Heart right ventricle (tissue), 16 donors: ENCODE results near the gene SNURF. TPM values are rescaled to one million over a fixed set of nuclear protein-coding genes. Genes with fewer than 3 reads are reported as not detected.
A peak's percentile ranks its signal among the peaks of the same experiment; 100 is the strongest.

Experiments
- ATAC-seq, 8 donors: fragments of 200-7000 bp; cut with Tn5 transposase; one replicate each; pipeline ENCODE4 v1.9.1; 2020; ENCODE audit warnings: mild to moderate bottlenecking in 8 of 8, moderate library complexity in 8 of 8, moderate number of reproducible peaks in 1 of 8
- DNase-seq, 2 donors: peaks; one replicate each; pipeline ENCODE4 v3.0.0-alpha.2; 2020
- H3K27ac ChIP-seq, 10 donors: fragments of 200-600 bp; sonication (generic) in 2 of 10; one replicate each; pipeline versions ENCODE4 v1.5.0 to v1.8.0; 2020 to 2022; ENCODE audit warnings: mild to moderate bottlenecking in 3 of 10
- H3K27me3 ChIP-seq, 7 donors: fragments of 200-600 bp; one replicate each; pipeline ENCODE4 v1.8.0; 2021 to 2022; ENCODE audit warnings: mild to moderate bottlenecking in 2 of 7
- H3K36me3 ChIP-seq, 9 donors: fragments of 200-600 bp; sonication (generic) in 1 of 9; one replicate each; pipeline versions ENCODE4 v1.5.0 to v1.8.0; 2020 to 2022; ENCODE audit warnings: mild to moderate bottlenecking in 2 of 9
- H3K4me1 ChIP-seq, 9 donors: fragments of 200-600 bp; sonication (generic) in 1 of 9; one replicate each; pipeline versions ENCODE4 v1.5.0 to v1.8.0; 2020 to 2022; ENCODE audit warnings: mild to moderate bottlenecking in 4 of 9
- H3K4me3 ChIP-seq, 10 donors: fragments of 200-600 bp; sonication (generic) in 2 of 10; one replicate each; pipeline versions ENCODE4 v1.5.0 to v1.8.0; 2020 to 2022; ENCODE audit warnings: mild to moderate bottlenecking in 7 of 10, moderate library complexity in 2 of 10
- H3K9me3 ChIP-seq, 11 donors: fragments of 200-600 bp in 10 of 11; sonication (generic) in 2 of 11; one replicate each; pipeline versions ENCODE4 v1.5.0 to v1.8.0; 2013 to 2022; ENCODE audit warnings: mild to moderate bottlenecking in 2 of 11, control low read depth in 1 of 11, moderate library complexity in 1 of 11
- CTCF ChIP-seq, 9 donors: fragments of 200-600 bp; sonication (generic) in 2 of 9; IDR thresholded peaks; one replicate each; pipeline versions ENCODE4 v1.5.0 to v1.8.0; 2021 to 2022; ENCODE audit warnings: antibody characterized with exemption in 9 of 9, mild to moderate bottlenecking in 5 of 9, moderate library complexity in 1 of 9
- WGBS, 2 donors: extraction: QIAGEN DNeasy Blood & Tissue Kit; methylation state at CpG; one replicate each; pipeline ENCODE4 v1.1.7; 2013; ENCODE audit warnings: inconsistent platforms in 1 of 2; 5-methylcytosine and 5-hydroxymethylcytosine counted together
- intact Hi-C, 10 donors: fragments of 100-400 bp; cut with DNase I; formaldehyde crosslinking; loops; one replicate each; pipeline versions ENCODE4 v1.11.1 to v1.14.2; 2022
- polyA plus RNA-seq, 2 donors: library from polyadenylated mRNA; stranded (reverse); fragments of 200-250 nt; gene quantifications; one replicate each; pipeline ENCODE4 v1.2.3, GENCODE V29; 2013
- total RNA-seq, 10 donors: library from RNA; stranded (reverse); fragmentation: NEBNext Ultra II Directional in 3 of 10; extraction: Animal tissue kit (Norgen Biotek cat#: 25700) in 3 of 10; gene quantifications; one replicate each; pipeline versions ENCODE4 v1.2.1 to v1.2.4, GENCODE V29; 2021 to 2023
- donor health status: Arrhythmogenic right ventricular cardiomyopathy.
- donor health status: ischemic (EF 13 %, LVEDD 7.1; RV severe dilation, severe dysfunction).
- donor health status: healthy with polysubstance abuse.
- donor health status: DM: no; HTN: yes; CAD: no.
- donor health status: DM: no; HTN: no; CAD: no.
- donor health status: ischemic (EF 25% LVEDD 6.9; RV normal size, moderate dysfunction).
- donor health status: ischemic (EF 25% LVEDD 5.7; RV mildly dilated, moderate dysfunction).
- donor health status: healthy.
- donor health status: DM: yes; HTN: yes; CAD: no.
- donor health status: Ischemic cardiomyopathy.
- donor health status: ischemic (EF 35%, LVEDD 5.7; RV mildly dilated, moderate dysfunction).
- donor health status: nonischemic (EF 11% LVEDD 7.7; RV severe dilation, severe dysfunction).
- donor health status: DM: yes; HTN: yes; CAD: no.
- donor health status: PGD.
- donor health status: ischemic (EF 29% LVEDD 5.4; RV normal size, mild dysfunction).
- donor health status: nonischemic (EF 23%, LVEDD 6.1; RV moderate dilation, normal function).

SNURF gene
- total and polyA plus RNA-seq, 12 donors = 11.7 to 76.6 (median 49.1) TPM

GRCh38 chr15:24986653-24987052 lies 31.9 kb downstream of the SNURF start:
- peaks cover 0 to 96% (median 54%) of the 10 kb centered on the region in 9 donors for H3K36me3 ChIP-seq
- WGBS, 2 donors = 81 to 83% methylated on average over 6 of the region's 6 CpGs
- intact Hi-C loops = no loop called here
- H3K4me1 ChIP-seq = no peaks in the 10 kb centered on the region
- TF ChIP-seq CTCF (IDR thresholded peaks at IDR 0.05) = no peak
- DNase-seq = no peak
- no peak overlapping the region for H3K4me3 ChIP-seq
- H3K27ac ChIP-seq = no peak overlapping the region
- peaks cover 0 to 96% (median 21%) of the 10 kb centered on the region in 11 donors for H3K9me3 ChIP-seq
- H3K27me3 ChIP-seq = no peaks in the 10 kb centered on the region
- ATAC-seq = peak in 1 of 8 donors; percentile 16

Other genes with a start within 250 kb of the SNURF start
- 100 to 1,000 TPM; 306 to 575 (median 414) TPM for gene SNRPN, start within 50 bp of the SNURF start, total RNA-seq
- 100 to 1,000 TPM; 201 to 285 TPM for gene SNRPN, start within 50 bp of the SNURF start, polyA plus RNA-seq